Mesothelial cell of epicardium (in vitro differentiated cells): ENCODE results near the gene TM4SF5. TPM values are rescaled to one million over a fixed set of nuclear protein-coding genes. Genes with fewer than 3 reads are reported as not detected.
A peak's percentile ranks its signal among the peaks of the same experiment; 100 is the strongest.

Experiments
- DNase-seq, 2 experiments: peaks; one replicate each; pipeline ENCODE4 v3.0.0; 2021; ENCODE audit warnings: low spot score in 2 of 2; ENCODE audit not compliant: unreplicated experiment in 2 of 2
- H3K27ac Mint-ChIP-seq: 2 replicates; pipeline ENCODE4 v1.8.0; 2021; ENCODE audit warnings: mixed read lengths
- H3K27me3 Mint-ChIP-seq: 2 replicates; pipeline ENCODE4 v1.8.0; 2021; ENCODE audit warnings: low read depth, mixed read lengths
- H3K36me3 Mint-ChIP-seq: 2 replicates; pipeline ENCODE4 v1.8.0; 2021; ENCODE audit warnings: mixed read lengths
- H3K4me1 Mint-ChIP-seq: 2 replicates; pipeline ENCODE4 v1.8.0; 2021; ENCODE audit warnings: mixed read lengths
- H3K4me3 Mint-ChIP-seq: 2 replicates; pipeline ENCODE4 v1.8.0; 2021; ENCODE audit warnings: mild to moderate bottlenecking, moderate library complexity, mixed read lengths
- H3K9me3 Mint-ChIP-seq: 2 replicates; pipeline ENCODE4 v1.8.0; 2021; ENCODE audit warnings: mixed read lengths
- CTCF ChIP-seq: fragments of 200-600 bp; sonication (generic); IDR thresholded peaks from one replicate; pipeline ENCODE4 v1.5.0; 2021; ENCODE audit warnings: antibody characterized with exemption; ENCODE audit not compliant: unreplicated experiment
- total RNA-seq: library from RNA; stranded (reverse); gene quantifications from 3 replicates; pipeline ENCODE4 v1.2.1, GENCODE V29; 2021

TM4SF5 gene
- total RNA-seq, 1 donor from 2014 or later: not detected

GRCh38 chr17:4782652-4783051, 11.0 kb downstream of the TM4SF5 start:
- Mint-ChIP-seq H3K4me3 (no peak overlapping the region), H3K27ac (no peak overlapping the region), H3K4me1 (peaks cover 8% of the 10 kb centered on the region), H3K9me3 (no peaks in the 10 kb centered on the region), H3K36me3 (no peaks in the 10 kb centered on the region), H3K27me3 (peaks cover 29% of the 10 kb centered on the region)
- TF ChIP-seq CTCF: no peak
- no peak for DNase-seq

GRCh38 chr17:4785311-4786105, 13.8 kb downstream of the TM4SF5 start:
- Mint-ChIP-seq H3K27ac (no peak overlapping the region), H3K27me3 (peaks cover 22% of the 10 kb centered on the region), H3K4me1 (peaks cover 16% of the 10 kb centered on the region), H3K9me3 (no peaks in the 10 kb centered on the region), H3K4me3 (no peak overlapping the region), H3K36me3 (no peaks in the 10 kb centered on the region)
- no peak for TF ChIP-seq CTCF
- no peak for DNase-seq

GRCh38 chr17:4786106-4786511, 14.4 kb downstream of the TM4SF5 start, which contains the start of gene VMO1:
Gene VMO1 (minus strand): TSS chr17:4786364. CDS start chr17:4786352, 12 bp downstream.
- Mint-ChIP-seq H3K27ac (peak within 1 kb of the TSS; percentile 21), H3K4me3 (no peak within 1 kb of the TSS), H3K9me3 (no peaks in the 10 kb centered on the region), H3K4me1 (peaks cover 19% of the 10 kb centered on the region), H3K36me3 (no peaks in the 10 kb centered on the region), H3K27me3 (peaks cover 20% of the 10 kb centered on the region)
- TF ChIP-seq CTCF: no peak
- no peak for DNase-seq

GRCh38 chr17:4786516-4786915, 14.8 kb downstream of the TM4SF5 start:
- H3K4me1 Mint-ChIP-seq: peaks cover 19% of the 10 kb centered on the region
- H3K9me3 Mint-ChIP-seq: no peaks in the 10 kb centered on the region
- H3K27me3 Mint-ChIP-seq: peaks cover 20% of the 10 kb centered on the region
- no peak for DNase-seq
- H3K4me3 Mint-ChIP-seq: no peak overlapping the region
- no peak overlapping the region for H3K27ac Mint-ChIP-seq
- no peaks in the 10 kb centered on the region for H3K36me3 Mint-ChIP-seq
- no peak for TF ChIP-seq CTCF

GRCh38 chr17:4788159-4788806, 16.6 kb downstream of the TM4SF5 start:
- Mint-ChIP-seq H3K4me3 (peak overlapping the region; percentile 79), H3K27me3 (peaks cover 20% of the 10 kb centered on the region), H3K27ac (no peak overlapping the region), H3K4me1 (peaks cover 19% of the 10 kb centered on the region), H3K36me3 (no peaks in the 10 kb centered on the region), H3K9me3 (no peaks in the 10 kb centered on the region)
- no peak for TF ChIP-seq CTCF
- DNase-seq: no peak
